ENCODE results near the gene USP34.

Gene USP34

DNA sequence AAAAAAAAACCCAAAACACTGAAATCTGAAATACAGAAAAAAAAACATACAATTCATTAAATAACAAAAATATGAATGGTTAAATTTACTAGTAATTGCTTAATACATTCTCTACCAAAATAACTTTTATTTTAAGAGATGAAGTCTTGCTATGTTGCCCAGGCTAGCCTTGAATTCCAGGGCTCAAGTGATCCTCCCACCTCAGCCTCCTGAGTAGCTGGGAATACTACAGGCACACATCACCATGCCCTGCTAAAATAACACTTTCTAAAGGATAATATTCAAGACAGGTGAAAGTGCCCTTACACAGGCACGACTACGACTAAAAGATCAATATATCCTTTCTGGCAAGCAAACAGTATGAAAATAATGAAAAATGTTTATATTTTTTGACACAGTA, 9.5 kb downstream of the USP34 start:
- TF ChIP-seq ZFP3 (CRISPR knock-in tag; IDR thresholded peaks at IDR 0.05) (no peak), TCF4 (CRISPR knock-in tag; IDR thresholded peaks at IDR 0.05; ENCODE audit: borderline replicate concordance) (no peak), ARNTL (CRISPR knock-in tag; IDR thresholded peaks at IDR 0.05; ENCODE audit: borderline replicate concordance, low read depth) (no peak), BACH2 (CRISPR knock-in tag; IDR thresholded peaks at IDR 0.05; ENCODE audit: borderline replicate concordance) (no peak), GLIS3 (CRISPR knock-in tag; IDR thresholded peaks at IDR 0.05) (no peak), ZNF8 (CRISPR knock-in tag; IDR thresholded peaks at IDR 0.05) (no peak), OSR1 (CRISPR knock-in tag; IDR thresholded peaks at IDR 0.05) (no peak), TSHZ2 (CRISPR knock-in tag; IDR thresholded peaks at IDR 0.05) (no peak), ZC3H10 (CRISPR knock-in tag; IDR thresholded peaks at IDR 0.05) (no peak), TOX (CRISPR knock-in tag; IDR thresholded peaks at IDR 0.05; ENCODE audit: borderline replicate concordance) (no peak), CSRNP3 (CRISPR knock-in tag; IDR thresholded peaks at IDR 0.05) (no peak), CSDC2 (CRISPR knock-in tag; IDR thresholded peaks at IDR 0.05) (no peak)
- no peak for ATAC-seq

DNA sequence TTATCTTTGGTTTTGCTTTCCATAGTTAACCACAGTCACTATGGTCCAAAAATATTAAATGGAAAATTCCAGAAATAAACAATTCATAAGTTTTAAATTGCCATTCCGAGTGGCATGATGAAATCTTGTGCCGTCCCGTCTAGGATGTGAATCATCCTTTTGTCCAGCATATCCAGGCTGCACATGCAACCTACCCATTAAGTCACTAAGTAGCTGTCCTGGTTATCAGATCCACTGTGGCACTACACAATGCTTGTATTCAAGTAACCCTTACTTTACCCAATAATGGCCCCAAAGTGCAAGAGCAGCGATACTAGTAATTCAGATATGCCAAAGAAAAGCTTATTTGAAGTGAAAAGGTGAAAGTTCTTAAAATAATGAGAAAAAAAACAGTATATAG, 10.7 kb downstream of the USP34 start:
- no peak for TF ChIP-seq ZNF70 (CRISPR knock-in tag; IDR thresholded peaks at IDR 0.05)
- TF ChIP-seq ISL1 (CRISPR knock-in tag; IDR thresholded peaks at IDR 0.05) = peak; percentile 74
- peak; percentile 84 for ATAC-seq

GRCh38 chr2:61456746-61457420, 14.0 kb downstream of the USP34 start:
- ATAC-seq = no peak
- TF ChIP-seq TSHZ2 (CRISPR knock-in tag; IDR thresholded peaks at IDR 0.05) (no peak), ZFP30 (CRISPR knock-in tag; IDR thresholded peaks at IDR 0.05) (no peak), SNAI2 (CRISPR knock-in tag; IDR thresholded peaks at IDR 0.05) (no peak), ARNTL (CRISPR knock-in tag; IDR thresholded peaks at IDR 0.05; ENCODE audit: borderline replicate concordance, low read depth) (no peak), CSRNP3 (CRISPR knock-in tag; IDR thresholded peaks at IDR 0.05) (no peak), ZC3H10 (CRISPR knock-in tag; IDR thresholded peaks at IDR 0.05) (no peak), CREB5 (CRISPR knock-in tag; IDR thresholded peaks at IDR 0.05; ENCODE audit: low read depth) (no peak), TCF4 (CRISPR knock-in tag; IDR thresholded peaks at IDR 0.05; ENCODE audit: borderline replicate concordance) (no peak), ISL1 (CRISPR knock-in tag; IDR thresholded peaks at IDR 0.05) (no peak), ZFP3 (CRISPR knock-in tag; IDR thresholded peaks at IDR 0.05) (no peak), ZNF565 (CRISPR knock-in tag; conservative IDR thresholded peaks at IDR 0.05; ENCODE audit: low read depth) (no peak), CSDC2 (CRISPR knock-in tag; IDR thresholded peaks at IDR 0.05) (no peak)
